Measurements from ENCODE around the gene ZNF333.
"Not testable (repeated sequence)": the region's sequence is repeated elsewhere in the genome, so short reads cannot be mapped to it uniquely, and the experiment has no call there.

The ZNF333 gene

GRCh38 chr19:14695471-14695870 is 5.6 kb downstream of the ZNF333 start:
- in situ Hi-C loops (cut with HindIII; ENCODE audit: low sequenced_read_pairs), result no loop called here

DNA sequence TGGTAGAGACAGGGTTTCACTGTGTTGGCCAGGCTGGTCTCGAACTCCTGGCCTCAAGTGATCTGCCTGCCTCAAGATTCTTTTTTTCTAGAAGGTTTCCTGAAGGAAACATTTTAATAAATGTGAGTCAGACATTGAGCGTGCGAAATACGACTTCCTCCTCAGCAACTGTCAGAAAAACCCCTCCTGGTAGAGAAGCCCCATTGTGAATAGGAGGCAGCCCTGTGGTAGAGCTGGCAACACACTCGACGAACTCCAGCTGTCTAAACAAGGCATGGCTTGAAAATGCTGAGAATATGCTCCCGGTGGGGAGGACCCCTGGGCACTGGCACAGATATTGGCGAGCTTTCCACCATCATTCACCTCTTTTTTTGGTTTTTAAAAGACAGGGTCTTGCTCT is 9.8 kb downstream of the ZNF333 start:
- in situ Hi-C loops (cut with HindIII; ENCODE audit: low sequenced_read_pairs), result no loop called here

- in situ Hi-C loops (cut with HindIII; ENCODE audit: low sequenced_read_pairs), result no loop called here
Measured at GRCh38 chr19:14700711-14701375, 11.0 kb downstream of the ZNF333 start.

DNA sequence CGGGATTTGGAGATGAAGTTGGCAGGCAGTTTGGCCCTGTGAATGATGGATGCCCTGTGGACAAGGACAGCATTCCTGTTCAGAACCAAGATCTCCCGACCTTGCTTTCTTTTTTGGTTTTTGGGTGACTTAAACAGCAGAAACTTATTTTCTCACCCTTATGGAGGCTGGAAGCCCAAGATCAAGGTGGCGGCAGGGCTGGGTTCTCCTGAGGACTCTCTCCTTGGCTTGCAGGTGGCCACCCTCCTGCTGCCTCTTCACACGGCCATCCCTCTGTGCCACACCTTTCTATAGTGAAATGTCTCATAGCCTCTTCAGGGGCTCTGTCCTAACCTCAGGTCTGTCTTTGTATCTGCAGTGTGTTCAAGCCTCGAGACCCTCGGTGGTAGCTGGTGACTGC is 14.0 kb downstream of the ZNF333 start:
- in situ Hi-C loops (cut with HindIII; ENCODE audit: low sequenced_read_pairs), result no loop called here

DNA sequence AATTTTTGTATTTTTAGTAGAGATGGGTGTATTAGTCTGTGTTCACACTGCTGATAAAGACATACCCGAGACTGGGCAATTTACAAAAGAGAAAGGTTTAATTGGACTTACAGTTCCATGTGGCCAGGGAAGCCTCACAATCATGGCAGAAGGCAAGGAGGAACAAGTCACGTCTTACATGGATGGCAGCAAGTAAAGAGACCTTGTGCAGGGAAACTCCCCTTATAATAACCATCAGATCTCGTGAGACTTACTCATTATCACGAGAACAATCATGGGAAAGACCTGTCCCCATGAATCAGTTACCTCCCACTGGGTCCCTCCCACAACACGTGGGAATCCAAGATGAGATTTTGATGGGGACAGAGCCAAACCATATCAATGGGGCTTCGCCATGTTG is 14.6 kb downstream of the ZNF333 start:
- in situ Hi-C loops (cut with HindIII; ENCODE audit: low sequenced_read_pairs), result no loop called here

DNA sequence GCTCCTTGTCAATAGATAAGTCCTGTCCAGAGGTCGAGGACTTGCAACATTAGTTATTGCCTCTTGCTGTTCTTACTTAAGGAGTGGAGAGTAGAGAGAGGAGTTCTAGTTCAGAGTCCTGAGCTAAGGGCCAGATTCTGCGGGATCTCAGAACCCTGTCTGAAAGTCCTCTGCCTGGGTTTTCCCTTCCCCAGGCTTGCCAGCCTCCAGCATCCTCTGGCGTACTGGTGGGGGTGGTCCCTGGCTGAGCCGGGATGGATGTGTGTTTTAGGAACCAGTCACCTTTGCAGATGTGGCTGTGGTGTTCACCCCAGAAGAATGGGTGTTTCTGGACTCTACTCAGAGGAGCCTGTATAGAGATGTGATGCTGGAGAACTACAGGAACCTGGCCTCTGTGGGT is 26.0 kb downstream of the ZNF333 start:
- in situ Hi-C loops (cut with HindIII; ENCODE audit: low sequenced_read_pairs), result no loop called here

- in situ Hi-C loops (cut with HindIII; ENCODE audit: low sequenced_read_pairs), result no loop called here
Measured at GRCh38 chr19:14718522-14719116, 28.8 kb downstream of the ZNF333 start.

DNA sequence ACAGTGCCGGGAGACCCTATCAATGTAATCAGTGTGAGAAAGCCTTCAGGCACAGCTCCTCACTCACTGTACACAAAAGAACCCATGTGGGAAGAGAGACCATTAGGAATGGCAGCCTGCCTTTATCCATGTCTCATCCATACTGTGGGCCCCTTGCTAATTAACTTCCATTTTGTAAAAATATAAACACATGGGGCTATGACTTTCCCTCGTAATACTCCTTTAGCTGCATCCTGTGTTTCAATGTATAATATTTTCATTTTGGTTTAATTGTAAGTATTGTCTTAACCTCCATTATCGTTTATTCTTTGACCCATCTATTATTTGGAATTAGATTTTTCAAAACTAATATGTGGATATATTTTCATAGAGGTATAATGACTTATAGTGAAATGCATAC is 29.3 kb downstream of the ZNF333 start:
- in situ Hi-C loops (cut with HindIII; ENCODE audit: low sequenced_read_pairs), result no loop called here

DNA sequence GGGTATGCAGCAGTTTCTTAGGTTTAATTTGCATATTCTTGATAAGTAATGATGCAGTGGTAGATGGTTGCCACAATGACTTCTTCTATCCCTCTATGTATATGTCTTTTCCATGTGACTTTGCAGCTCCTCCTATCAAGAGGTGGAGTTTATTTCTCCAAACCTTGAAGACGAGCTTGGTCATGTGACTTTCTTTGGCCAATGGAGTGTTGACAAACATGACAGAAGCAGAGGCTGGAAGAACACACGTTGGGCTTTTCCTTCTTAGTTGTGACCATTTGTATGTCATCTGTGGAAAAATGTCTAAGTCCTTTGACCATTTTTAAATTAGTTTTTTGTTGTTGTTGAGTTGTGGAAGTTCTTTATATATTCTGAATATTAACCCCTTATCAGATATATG is 32.3 kb downstream of the ZNF333 start:
- in situ Hi-C loops (cut with HindIII; ENCODE audit: low sequenced_read_pairs), result no loop called here

GRCh38 chr19:14728595-14728994 is 38.7 kb downstream of the ZNF333 start:
- in situ Hi-C loops (cut with HindIII; ENCODE audit: low sequenced_read_pairs), result no loop called here

GRCh38 chr19:14731200-14731599 is 41.4 kb downstream of the ZNF333 start:
- in situ Hi-C loops (cut with HindIII; ENCODE audit: low sequenced_read_pairs), result no loop called here

DNA sequence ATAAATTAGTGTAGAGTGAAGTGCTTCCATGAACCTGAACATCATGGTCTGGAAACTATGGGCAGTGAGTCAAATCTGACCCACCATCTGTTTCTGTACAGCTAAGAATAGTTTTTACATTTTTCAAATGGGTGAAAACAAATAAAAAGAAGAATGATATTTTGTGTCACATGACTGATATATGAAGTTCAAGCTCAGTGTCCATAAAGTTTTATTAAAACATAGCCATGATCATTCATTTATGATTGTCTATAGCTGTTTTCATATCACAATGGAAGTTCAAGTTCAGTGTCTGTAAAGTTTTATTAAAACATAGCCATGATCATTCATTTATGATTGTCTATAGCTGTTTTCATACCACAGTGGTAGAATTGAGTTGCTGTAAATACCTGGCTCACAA is 42.7 kb downstream of the ZNF333 start:
- in situ Hi-C loops (cut with HindIII; ENCODE audit: low sequenced_read_pairs), result no loop called here

- in situ Hi-C loops (cut with HindIII; ENCODE audit: low sequenced_read_pairs), result no loop called here
Measured at GRCh38 chr19:14733574-14733973, 43.7 kb downstream of the ZNF333 start.

DNA sequence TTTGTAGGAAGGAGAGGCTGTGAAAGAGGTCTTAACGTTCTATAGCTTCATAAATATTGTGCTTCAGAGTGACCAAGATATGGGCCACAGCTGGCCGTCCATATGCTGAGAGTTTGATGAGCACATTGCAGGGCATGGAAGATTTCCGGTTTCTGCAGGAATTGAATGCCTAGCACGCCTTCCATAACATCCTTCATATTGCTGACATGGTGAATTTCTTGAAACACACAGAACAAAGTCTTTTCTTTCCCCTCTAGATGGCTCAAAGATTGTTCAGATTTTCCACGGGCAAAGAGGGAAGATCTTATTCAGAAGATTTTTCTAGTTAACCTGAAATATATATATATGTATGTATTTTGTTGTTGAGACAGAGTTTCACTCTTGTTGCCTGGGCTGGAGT is 46.1 kb downstream of the ZNF333 start:
- in situ Hi-C loops (cut with HindIII; ENCODE audit: low sequenced_read_pairs), result no loop called here

GRCh38 chr19:14746886-14747285 is 57.0 kb downstream of the ZNF333 start:
- in situ Hi-C loops (cut with HindIII; ENCODE audit: low sequenced_read_pairs), result no loop called here

- in situ Hi-C loops (cut with HindIII; ENCODE audit: low sequenced_read_pairs), result no loop called here
Measured at GRCh38 chr19:14748601-14749000, 58.8 kb downstream of the ZNF333 start.

DNA sequence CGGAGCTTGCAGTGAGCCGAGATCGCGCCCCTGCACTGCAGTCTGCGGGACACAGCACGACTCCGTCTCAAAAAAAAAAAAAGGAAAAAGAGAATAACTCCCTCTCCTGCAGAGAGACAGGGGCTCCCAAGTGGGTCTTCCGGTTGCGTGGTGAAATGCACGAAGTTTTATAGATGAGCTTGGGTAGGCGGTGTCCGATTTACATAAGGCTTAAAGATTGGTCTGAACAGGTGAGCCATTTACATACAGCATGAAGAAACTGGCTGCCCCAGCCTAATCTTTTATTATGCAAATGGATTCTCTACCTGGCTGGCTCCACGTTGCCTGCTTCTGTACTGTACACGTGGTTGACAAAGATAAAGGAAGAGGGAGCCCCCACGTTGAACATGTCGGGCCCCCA is 69.0 kb downstream of the ZNF333 start:
- in situ Hi-C loops (cut with HindIII; ENCODE audit: low sequenced_read_pairs), result no loop called here

DNA sequence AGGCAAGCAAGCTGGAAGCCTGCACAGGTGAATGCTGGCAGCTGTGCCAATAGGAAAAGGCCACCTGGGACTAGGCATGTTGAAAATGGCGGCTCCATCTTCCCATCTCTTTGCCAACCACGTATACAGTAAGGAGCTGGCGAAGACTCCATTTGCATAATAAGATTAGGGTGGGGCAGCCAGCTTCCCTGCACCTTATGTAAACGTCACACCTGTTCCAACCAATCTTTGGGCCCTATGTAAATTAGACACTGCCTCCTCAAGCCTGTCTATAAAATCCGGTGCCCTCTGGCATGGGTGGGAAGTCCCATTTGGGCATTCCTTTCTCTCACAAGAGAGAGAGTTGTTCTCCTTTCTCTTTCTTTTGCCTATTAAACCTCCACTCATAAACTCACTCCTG is 71.8 kb downstream of the ZNF333 start:
- in situ Hi-C loops (cut with HindIII; ENCODE audit: low sequenced_read_pairs), result no loop called here

DNA sequence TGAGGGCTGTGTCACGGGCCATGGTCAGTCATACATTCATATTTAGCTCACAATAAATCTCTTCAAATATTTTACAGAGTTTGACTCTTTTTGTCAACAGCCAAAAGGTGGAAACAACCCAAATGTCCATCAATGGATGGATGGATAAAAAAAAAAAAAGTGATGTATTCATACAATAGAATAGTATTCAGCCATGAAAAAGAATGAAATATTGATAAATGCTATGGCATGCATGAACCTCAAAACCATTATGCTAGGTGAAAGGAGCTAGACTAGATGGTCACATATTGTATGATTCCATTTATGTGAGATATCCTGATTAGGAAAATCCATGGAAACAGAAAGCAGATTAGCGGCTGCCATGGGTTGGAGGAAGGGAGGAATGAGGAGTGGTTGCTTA is 72.3 kb downstream of the ZNF333 start:
- in situ Hi-C loops (cut with HindIII; ENCODE audit: low sequenced_read_pairs), result no loop called here

DNA sequence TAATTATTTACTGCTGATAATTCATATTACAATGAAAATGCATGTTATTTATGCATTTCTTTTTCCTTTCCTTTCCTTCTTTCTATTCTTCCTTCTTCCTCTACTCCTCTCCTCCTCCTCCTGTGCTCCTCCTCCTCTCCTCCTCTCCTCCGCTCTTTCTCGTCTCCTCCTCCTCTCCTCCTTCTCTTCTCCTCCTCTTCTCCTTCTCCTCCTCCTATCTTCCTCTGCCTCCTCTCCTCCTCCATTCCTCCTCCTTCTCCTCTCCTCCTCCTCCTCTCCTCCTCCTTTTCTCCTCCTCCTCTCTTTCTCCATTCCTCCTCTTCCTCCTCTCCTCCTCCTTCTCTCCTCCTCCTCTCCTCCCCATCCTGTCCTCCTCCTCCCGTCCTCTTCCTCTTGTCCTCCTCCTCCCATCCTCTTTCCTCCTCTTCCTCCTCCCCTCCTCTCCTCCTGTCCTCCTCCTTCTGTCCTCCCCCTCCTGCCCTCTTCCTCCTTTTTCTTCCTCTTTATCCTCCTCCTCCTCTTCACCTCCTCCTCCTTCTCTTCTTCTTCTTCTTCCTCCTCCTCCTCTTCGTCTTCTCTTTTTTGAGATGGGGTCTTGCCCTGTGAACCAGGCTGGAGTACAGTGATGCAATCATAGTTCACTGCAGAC is 73.8 kb downstream of the ZNF333 start:
- in situ Hi-C loops (cut with HindIII; ENCODE audit: low sequenced_read_pairs), result no loop called here

DNA sequence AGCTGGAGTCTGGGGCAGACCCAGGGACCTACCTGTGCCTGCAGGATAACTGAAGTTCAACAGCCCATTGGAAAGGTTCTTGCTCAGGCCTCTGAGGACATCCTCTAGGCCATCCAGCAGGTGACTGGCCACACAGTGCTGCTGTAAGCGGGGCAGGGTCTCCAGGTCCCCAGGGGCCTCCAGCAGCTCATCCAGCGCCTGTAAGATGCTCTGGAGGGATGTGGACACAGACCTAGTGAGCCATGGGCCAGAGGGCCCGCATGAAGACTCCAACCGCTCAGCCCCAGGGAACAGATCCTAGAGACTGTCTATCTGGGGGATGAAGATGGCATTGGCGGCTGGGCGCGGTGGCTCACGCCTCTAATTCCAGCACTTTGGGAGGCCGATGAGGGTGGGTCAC is 74.6 kb downstream of the ZNF333 start:
- in situ Hi-C loops (cut with HindIII; ENCODE audit: low sequenced_read_pairs), result no loop called here

- in situ Hi-C loops (cut with HindIII; ENCODE audit: low sequenced_read_pairs), result not testable (repeated sequence)
Measured at GRCh38 chr19:14765403-14765802, 75.6 kb downstream of the ZNF333 start.

DNA sequence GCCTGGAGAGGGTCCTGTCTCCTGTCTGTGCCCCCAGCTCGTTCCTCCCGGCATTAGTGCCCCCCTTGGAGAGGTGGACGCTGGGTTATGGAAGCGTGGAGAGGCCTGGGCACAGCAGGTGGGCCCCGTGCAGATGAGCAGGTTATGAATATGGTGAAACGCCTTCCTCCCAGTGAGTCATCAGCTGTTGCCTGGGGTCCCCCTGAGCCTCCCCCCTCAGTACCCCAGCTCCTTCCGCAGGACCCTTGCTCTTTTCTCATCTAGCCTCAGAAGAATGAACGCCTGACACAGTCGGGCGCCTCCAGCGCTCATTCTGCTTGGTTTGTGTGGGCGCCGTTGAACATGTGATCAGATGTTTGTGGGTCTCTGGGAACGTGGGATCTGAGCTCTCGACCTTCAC is 76.0 kb downstream of the ZNF333 start:
- in situ Hi-C loops (cut with HindIII; ENCODE audit: low sequenced_read_pairs), result not testable (repeated sequence)

Measured in DLD1 (cell line).